GM21447 (cell line): Measurements from ENCODE around the gene SLC30A10.
"Not testable (repeated sequence)": the region's sequence is repeated elsewhere in the genome, so short reads cannot be mapped to it uniquely, and the experiment has no call there.

ENCODE experiments used
- ATAC-seq: cut with Tn5 transposase; IDR thresholded peaks from one replicate; pipeline ENCODE4 v1.9.1; 2021; ENCODE audit not compliant: unreplicated experiment

SLC30A10 gene

GRCh38 chr1:219927956-219928790 lies at the start of gene SLC30A10:
Gene SLC30A10, minus strand, starts transcription at chr1:219928557. Its CDS starts 117 bp downstream, at chr1:219928440.
- ATAC-seq = no peak

GRCh38 chr1:219973213-219973612 lies 44.9 kb upstream of the SLC30A10 start:
- ATAC-seq = no peak

DNA sequence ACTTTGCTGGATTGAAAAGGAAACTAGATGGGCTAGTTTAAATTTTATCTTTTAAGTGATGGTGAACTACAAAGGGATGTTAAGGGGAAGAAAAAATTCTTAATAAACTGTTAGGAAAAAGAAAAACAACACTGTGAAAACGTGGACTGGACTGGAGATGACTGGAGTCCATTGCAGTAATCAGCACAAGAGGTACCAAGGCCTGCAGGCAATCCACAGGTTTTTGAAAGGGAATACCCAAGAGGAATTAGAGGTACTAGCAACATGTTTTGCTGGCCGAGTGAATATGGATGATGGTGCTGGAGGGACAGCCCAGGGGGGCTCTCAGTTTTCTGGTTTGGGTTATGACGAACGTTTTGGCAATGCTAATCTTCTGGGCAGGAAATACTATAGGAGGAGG lies 39.0 kb upstream of the SLC30A10 start:
- ATAC-seq = no peak

GRCh38 chr1:219966071-219966349 lies 37.7 kb upstream of the SLC30A10 start:
- ATAC-seq = no peak

DNA sequence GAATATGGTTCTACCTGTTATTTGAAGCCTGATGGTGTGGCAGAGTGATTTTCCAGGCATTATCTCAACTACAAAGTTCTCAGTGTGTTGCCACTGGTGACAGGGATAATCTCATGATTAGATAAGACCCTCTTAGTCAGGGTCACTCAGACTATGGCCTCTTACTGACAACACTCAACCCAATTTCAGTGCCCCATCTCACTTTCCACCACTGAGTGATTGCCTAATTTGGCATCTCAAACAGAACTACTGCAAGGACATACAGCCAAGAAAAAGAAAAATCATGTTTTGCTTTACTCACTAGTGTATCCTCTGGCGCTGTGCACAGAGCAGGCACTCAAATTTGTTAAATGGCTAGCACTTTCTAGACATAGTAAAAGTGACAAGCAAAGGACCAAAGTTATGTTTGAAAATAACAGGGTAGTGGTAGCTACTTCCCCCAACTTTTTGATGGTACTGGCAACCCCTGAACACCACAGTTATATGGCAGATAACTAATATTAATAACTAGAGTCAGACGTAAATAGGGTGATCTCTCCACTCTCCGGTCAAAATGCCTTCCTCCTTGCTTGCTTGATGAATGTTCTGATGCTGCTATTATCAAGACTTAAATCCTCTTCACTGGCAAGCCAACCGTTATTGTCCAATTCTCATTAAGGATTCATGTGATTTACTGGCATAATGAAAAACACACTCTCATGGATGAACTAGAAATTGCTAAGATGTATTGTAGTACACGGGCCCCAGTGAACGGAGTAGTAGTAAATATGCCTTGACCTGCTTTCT lies 37.1 kb upstream of the SLC30A10 start:
- no peak for ATAC-seq

- ATAC-seq = no peak
Observed at GRCh38 chr1:219963432-219963831, 35.1 kb upstream of the SLC30A10 start.

GRCh38 chr1:219961684-219962083 lies 33.3 kb upstream of the SLC30A10 start:
- ATAC-seq = no peak

- ATAC-seq = no peak
Observed at GRCh38 chr1:219959540-219960203, 31.3 kb upstream of the SLC30A10 start.

DNA sequence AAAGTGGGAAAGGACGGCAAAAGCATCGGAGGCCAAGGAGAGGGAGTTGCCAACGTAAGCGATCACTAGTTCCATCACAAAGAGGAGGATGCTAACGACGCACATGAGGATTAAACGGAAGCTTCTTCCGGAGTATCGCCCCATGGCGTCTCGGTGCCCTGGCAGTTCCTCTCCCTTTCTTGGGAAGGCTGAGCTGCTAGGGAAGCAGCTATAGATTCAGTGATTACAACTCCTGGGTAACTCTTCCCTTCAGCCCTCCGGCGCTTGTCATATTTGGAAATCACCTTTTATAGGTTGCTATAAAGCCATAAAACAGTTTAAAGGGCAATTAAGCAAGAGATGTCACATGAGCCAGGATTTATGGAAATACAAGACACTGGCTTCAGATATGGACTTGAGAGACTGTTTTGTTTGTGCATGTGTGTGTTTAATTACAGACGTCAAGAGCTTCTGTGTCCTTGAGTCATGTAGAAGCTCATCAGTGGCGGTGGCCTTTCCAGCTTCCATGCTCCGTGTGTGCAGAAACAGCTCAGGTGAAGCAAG lies 30.6 kb upstream of the SLC30A10 start:
- ATAC-seq = no peak

DNA sequence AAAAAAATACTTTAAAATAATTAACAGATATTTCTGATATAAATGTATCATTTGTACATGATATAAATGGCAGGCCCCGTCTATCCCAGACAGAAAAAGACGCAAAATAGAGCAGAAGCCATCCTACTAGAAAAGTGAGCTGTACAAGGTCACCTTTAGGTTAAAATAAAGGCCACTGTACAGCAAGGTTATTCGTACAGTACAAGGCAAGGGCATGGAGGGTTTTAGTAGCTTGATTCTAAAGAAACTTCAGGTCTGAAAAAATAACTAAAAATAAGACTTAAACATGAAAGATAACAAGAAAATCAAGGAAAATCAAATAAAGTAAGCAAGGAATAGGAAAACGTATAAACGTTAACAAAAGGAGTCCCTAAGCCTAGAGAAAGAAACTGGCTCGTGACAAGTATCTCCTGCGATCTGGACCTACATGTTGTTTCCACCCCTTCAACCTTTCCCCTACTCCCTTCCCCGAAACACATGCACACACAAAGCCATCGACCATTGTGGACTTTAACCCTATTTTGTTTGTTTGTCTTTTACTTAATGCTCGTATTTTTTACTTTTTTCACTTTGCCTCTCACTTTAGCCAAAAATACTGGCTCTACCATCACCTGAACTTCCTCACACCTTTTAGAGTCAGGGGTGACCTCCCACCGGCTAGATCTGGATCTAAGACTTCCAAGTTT lies 26.5 kb upstream of the SLC30A10 start:
- ATAC-seq = no peak

- no peak for ATAC-seq
Observed at GRCh38 chr1:219954052-219954451, 25.7 kb upstream of the SLC30A10 start.

DNA sequence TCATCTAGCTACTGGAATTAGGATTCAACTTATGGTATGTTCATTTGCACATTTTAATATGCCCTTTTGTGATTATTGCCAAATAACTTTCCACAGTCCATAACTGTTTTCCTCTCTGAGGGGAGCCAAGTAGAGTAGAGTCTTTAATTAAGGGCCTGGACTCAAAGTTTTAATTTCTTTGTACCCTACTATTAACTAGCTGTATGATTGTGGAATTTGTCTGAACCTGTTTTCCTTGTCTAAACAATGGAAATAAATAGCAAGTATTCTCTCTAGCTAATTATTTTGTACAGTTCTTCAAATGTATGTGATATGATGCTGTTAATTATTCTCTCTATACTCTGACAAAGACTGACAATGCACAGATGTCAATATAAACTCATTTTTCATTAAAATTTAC lies 24.0 kb upstream of the SLC30A10 start:
- no peak for ATAC-seq

- ATAC-seq = not testable (repeated sequence)
Observed at GRCh38 chr1:219949227-219949626, 20.9 kb upstream of the SLC30A10 start.

- not testable (repeated sequence) for ATAC-seq
Observed at GRCh38 chr1:219948766-219949165, 20.4 kb upstream of the SLC30A10 start.

DNA sequence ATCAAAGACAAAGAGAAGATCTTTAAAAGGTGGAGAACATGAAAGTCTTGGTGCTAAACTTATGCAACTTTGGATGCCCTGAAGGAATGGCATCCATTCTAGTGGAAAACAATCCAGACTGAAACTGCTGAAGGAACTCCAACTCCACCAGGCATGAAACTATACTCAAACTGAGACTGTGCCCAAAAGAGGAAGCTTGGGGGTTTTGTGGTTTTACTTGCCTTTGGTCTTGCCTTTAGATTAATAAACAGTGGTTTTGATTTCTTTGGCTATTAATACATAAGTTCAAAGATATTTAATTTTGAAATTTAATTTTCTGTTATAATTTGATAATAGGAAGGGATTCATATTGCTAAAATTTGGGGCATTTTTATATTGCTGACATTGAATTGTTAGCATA lies 17.4 kb upstream of the SLC30A10 start:
- no peak for ATAC-seq

GRCh38 chr1:219941179-219942118 lies 13.1 kb upstream of the SLC30A10 start:
- ATAC-seq = no peak

- no peak for ATAC-seq
Observed at GRCh38 chr1:219940707-219941106, 12.3 kb upstream of the SLC30A10 start.

- ATAC-seq = no peak
Observed at GRCh38 chr1:219938706-219939105, 10.3 kb upstream of the SLC30A10 start.

DNA sequence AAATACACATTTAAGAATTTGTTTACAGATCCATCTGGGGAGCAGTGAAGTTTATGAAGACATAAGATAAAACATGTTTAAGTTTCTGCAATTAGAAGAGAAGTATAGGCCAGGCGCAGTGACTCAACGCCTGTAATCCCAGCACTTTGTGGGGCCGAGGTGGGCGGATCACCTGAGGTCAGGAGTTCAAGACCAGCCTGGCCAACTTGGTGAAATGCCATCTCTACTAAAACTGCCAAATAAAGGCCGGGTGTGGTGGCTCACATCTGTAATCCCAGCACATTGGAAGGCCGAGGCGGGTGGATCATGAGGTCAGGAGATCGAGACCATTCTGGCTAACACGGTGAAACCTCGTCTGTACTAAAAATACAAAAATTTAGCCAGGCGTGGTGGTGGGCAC lies 5.4 kb upstream of the SLC30A10 start:
- ATAC-seq = not testable (repeated sequence)

DNA sequence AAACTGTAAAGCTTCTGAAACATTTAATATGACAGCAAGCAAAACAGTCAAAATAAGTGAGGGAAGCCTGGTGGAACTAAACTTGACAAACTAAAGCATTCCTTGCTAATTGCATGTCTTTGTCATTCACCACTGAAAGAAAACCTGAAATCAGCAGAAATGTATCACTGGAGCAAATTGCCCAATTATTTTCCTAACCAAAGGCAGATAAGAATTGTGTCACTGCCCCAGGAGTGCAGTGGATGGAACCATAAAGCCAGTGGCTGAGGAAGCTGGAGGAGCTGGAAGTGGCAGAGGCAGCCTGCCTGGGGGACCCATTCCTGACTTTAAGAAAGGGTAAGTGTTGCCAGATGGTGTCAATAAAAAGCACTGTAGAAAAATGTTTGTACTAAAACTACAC lies 2.7 kb upstream of the SLC30A10 start:
- ATAC-seq = no peak
